HT-29 (cell line): ENCODE measurements around the gene SPG21. TPM values are rescaled to one million over a fixed set of nuclear protein-coding genes. Genes with fewer than 3 reads are reported as not detected.

Source experiments
- DNase-seq: peaks from one replicate; pipeline ENCODE4 v3.0.0-alpha.2; 2015; ENCODE audit warnings: low spot score
- total RNA-seq: library from RNA; depleted of rRNA; stranded (reverse); fragments of >200 nt; shearing (Covaris generic); gene quantifications from 2 replicates; pipeline ENCODE4 v1.2.3, GENCODE V29; 2014

The SPG21 gene
- total RNA-seq, 1 experiment from 2014 or later = 101 TPM

GRCh38 chr15:64993290-64993689, 3.6 kb upstream of the SPG21 start:
- DNase-seq = no peak

- no peak for DNase-seq
These were observed 1.9 kb upstream of the SPG21 start for GRCh38 chr15:64991536-64992135.

- no peak for DNase-seq
These were observed 405 bp upstream of the SPG21 start for GRCh38 chr15:64990168-64990470.

- peak; percentile 24 for DNase-seq
These were observed 2.6 kb downstream of the SPG21 start for GRCh38 chr15:64987136-64987535.

GRCh38 chr15:64985366-64986033, 4.2 kb downstream of the SPG21 start:
- peak; percentile 88 for DNase-seq

- no peak for DNase-seq
These were observed 7.2 kb downstream of the SPG21 start for GRCh38 chr15:64982472-64982871.

GRCh38 chr15:64981812-64982431, 7.8 kb downstream of the SPG21 start:
- DNase-seq = no peak

GRCh38 chr15:64979252-64979710, 10.4 kb downstream of the SPG21 start:
- no peak for DNase-seq

- DNase-seq = no peak
These were observed 14.3 kb downstream of the SPG21 start for GRCh38 chr15:64975390-64975789.

- DNase-seq = no peak
These were observed 19.0 kb downstream of the SPG21 start for GRCh38 chr15:64970698-64971097.

GRCh38 chr15:64969401-64969800, 20.3 kb downstream of the SPG21 start:
- no peak for DNase-seq

GRCh38 chr15:64961013-64961412, 28.7 kb downstream of the SPG21 start:
- DNase-seq = no peak

GRCh38 chr15:64960153-64960552, 29.6 kb downstream of the SPG21 start:
- DNase-seq = no peak

- DNase-seq = no peak
These were observed 30.6 kb downstream of the SPG21 start for GRCh38 chr15:64959128-64959527.

GRCh38 chr15:64954395-64954794, 35.3 kb downstream of the SPG21 start:
- DNase-seq = no peak

GRCh38 chr15:64951777-64952418, 37.8 kb downstream of the SPG21 start:
- no peak for DNase-seq

GRCh38 chr15:64950888-64951287, 38.8 kb downstream of the SPG21 start:
- peak; percentile 48 for DNase-seq

GRCh38 chr15:64949383-64950186, 40.1 kb downstream of the SPG21 start:
- DNase-seq = no peak

GRCh38 chr15:64948916-64949315, 40.8 kb downstream of the SPG21 start:
- DNase-seq = no peak

- DNase-seq = no peak
These were observed 42.5 kb downstream of the SPG21 start for GRCh38 chr15:64947211-64947610.

GRCh38 chr15:64944961-64945360, 44.8 kb downstream of the SPG21 start:
- no peak for DNase-seq
